SU-DHL-6 (cell line): ENCODE measurements around the gene RASGRP2.
A peak's percentile ranks its signal among the peaks of the same experiment; 100 is the strongest.

Experiments
- H2AFZ ChIP-seq: fragments of 200-600 bp; sonication (generic); 2 replicates; pipeline ENCODE4 v1.6.1; 2014; ENCODE audit warnings: low read depth, mild to moderate bottlenecking, moderate library complexity, mixed read lengths, antibody characterized with exemption, low read length; ENCODE audit not compliant: severe bottlenecking
- H3F3A ChIP-seq: fragments of 200-600 bp; shearing (Covaris generic); 2 replicates; pipeline ENCODE4 v1.6.0; 2016; ENCODE audit warnings: antibody characterized with exemption, mild to moderate bottlenecking; ENCODE audit not compliant: insufficient read depth
- H3K27ac ChIP-seq: fragments of 200-600 bp; sonication (generic); 2 replicates; pipeline ENCODE4 v1.5.1; 2016; ENCODE audit warnings: low read depth, mild to moderate bottlenecking, low read length, moderate library complexity, mixed read lengths
- H3K27me3 ChIP-seq: fragments of 200-600 bp; sonication (generic), shearing (Covaris generic); 2 replicates; pipeline ENCODE4 v1.6.0; 2014; ENCODE audit warnings: mild to moderate bottlenecking, low read length
- H3K36me3 ChIP-seq: fragments of 200-600 bp; sonication (generic); 2 replicates; pipeline ENCODE4 v1.6.1; 2014; ENCODE audit warnings: mild to moderate bottlenecking, low read length, mixed read lengths
- H3K4me2 ChIP-seq: fragments of 300-600, 200-600 bp; shearing (Covaris generic), sonication (generic); 2 replicates; pipeline ENCODE4 v1.6.0; 2014; ENCODE audit warnings: low read length, low read depth, mild to moderate bottlenecking; ENCODE audit not compliant: poor library complexity, severe bottlenecking
- H3K4me3 ChIP-seq: fragments of 200-600 bp; sonication (generic); 2 replicates; pipeline ENCODE4 v1.5.1; 2014; ENCODE audit warnings: antibody characterized with exemption, low read length, mild to moderate bottlenecking, mixed read lengths; ENCODE audit not compliant: insufficient read depth, poor library complexity, severe bottlenecking
- H3K79me2 ChIP-seq: fragments of 200-600 bp; sonication (generic); 2 replicates; pipeline ENCODE4 v1.6.1; 2014; ENCODE audit warnings: mild to moderate bottlenecking, low read length, moderate library complexity; ENCODE audit not compliant: insufficient read depth
- H3K9ac ChIP-seq: fragments of 200-600 bp; sonication (generic); 2 replicates; pipeline ENCODE4 v1.7.0; 2014; ENCODE audit warnings: mild to moderate bottlenecking, low read length
- H3K9me2 ChIP-seq: fragments of 200-600 bp; sonication (generic); replicated peaks from 2 replicates; pipeline ENCODE4 v1.6.1; 2014; ENCODE audit warnings: low read length; ENCODE audit not compliant: insufficient read depth
- H3K9me3 ChIP-seq: fragments of 200-600 bp; sonication (generic); 2 replicates; pipeline ENCODE4 v1.6.1; 2014; ENCODE audit warnings: low read length, mixed read lengths; ENCODE audit not compliant: insufficient read depth
- H4K20me1 ChIP-seq: fragments of 200-600 bp; sonication (generic); 2 replicates; pipeline ENCODE4 v1.6.1; 2014; ENCODE audit warnings: low read depth, mild to moderate bottlenecking, antibody characterized with exemption, low read length, moderate library complexity, mixed read lengths
- EZH2phosphoT487 ChIP-seq: fragments of 200-600 bp; sonication (generic), shearing (Covaris generic); conservative IDR thresholded peaks from 2 replicates; pipeline ENCODE4 v1.6.1; 2018; ENCODE audit warnings: mild to moderate bottlenecking, antibody characterized with exemption, low read length, moderate library complexity, mixed read lengths
- TF ChIP-seq, protein P1 (sequence below): fragments of 200-600 bp; sonication (generic); IDR thresholded peaks from one replicate; pipeline ENCODE4 v1.5.1; 2017; ENCODE audit warnings: antibody characterized with exemption, mild to moderate bottlenecking, low read length, moderate library complexity; ENCODE audit not compliant: insufficient read depth, poor library complexity, severe bottlenecking

RASGRP2 gene

DNA sequence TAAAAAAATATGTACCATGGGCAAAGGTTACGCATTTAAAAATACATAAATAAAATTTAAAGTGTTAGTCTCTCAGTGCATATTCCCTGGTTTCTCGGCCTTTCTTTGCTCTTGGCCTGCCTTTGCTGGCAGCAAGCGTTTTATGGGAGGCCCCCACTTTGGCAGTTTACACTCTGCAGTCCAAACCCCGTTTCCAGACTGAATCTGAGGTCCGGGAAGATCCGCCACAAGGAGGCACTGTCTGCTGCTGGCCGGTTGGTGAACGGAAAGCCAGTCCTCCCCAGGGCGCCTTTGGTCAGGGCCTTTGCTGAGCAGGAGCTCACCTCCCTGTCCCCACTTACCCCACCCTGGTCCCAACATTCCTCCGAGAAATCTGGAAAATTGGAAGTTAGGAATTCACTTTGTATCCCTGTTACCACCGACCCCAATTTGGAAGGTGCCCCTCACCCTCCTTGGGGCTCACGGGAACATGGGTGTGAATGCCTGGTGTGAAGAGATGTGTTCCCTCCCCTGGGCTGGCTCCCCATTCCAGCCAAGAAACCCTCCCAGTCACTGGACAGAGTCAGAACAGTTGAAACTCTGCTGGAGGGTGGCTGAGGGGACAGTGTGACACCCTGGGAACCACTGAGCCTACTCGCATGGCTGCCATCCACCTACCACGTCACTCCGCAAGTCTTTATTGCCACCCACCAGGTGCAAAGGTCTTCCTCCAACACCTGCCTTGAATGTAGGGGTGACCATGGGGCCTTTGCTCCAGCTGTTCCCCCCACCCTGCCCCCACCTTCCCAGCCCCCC is 43.8 kb upstream of the RASGRP2 start:
- TF ChIP-seq EZH2phosphoT487: no peak
- TF ChIP-seq, protein P1, sequence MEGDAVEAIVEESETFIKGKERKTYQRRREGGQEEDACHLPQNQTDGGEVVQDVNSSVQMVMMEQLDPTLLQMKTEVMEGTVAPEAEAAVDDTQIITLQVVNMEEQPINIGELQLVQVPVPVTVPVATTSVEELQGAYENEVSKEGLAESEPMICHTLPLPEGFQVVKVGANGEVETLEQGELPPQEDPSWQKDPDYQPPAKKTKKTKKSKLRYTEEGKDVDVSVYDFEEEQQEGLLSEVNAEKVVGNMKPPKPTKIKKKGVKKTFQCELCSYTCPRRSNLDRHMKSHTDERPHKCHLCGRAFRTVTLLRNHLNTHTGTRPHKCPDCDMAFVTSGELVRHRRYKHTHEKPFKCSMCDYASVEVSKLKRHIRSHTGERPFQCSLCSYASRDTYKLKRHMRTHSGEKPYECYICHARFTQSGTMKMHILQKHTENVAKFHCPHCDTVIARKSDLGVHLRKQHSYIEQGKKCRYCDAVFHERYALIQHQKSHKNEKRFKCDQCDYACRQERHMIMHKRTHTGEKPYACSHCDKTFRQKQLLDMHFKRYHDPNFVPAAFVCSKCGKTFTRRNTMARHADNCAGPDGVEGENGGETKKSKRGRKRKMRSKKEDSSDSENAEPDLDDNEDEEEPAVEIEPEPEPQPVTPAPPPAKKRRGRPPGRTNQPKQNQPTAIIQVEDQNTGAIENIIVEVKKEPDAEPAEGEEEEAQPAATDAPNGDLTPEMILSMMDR: peak; percentile 83
- Histone ChIP-seq H4K20me1 (no peaks in the 10 kb centered on the region), H3K4me3 (no peak overlapping the region), H3K9me3 (no peaks in the 10 kb centered on the region), H3K27ac (no peak overlapping the region), H3K27me3 (no peaks in the 10 kb centered on the region), H3K4me2 (no peak overlapping the region), H3K9ac (no peak overlapping the region), H2AFZ (no peak overlapping the region), H3K79me2 (no peaks in the 10 kb centered on the region), H3K36me3 (no peaks in the 10 kb centered on the region), H3F3A (no peaks in the 10 kb centered on the region), H3K9me2 (no peaks in the 10 kb centered on the region)

DNA sequence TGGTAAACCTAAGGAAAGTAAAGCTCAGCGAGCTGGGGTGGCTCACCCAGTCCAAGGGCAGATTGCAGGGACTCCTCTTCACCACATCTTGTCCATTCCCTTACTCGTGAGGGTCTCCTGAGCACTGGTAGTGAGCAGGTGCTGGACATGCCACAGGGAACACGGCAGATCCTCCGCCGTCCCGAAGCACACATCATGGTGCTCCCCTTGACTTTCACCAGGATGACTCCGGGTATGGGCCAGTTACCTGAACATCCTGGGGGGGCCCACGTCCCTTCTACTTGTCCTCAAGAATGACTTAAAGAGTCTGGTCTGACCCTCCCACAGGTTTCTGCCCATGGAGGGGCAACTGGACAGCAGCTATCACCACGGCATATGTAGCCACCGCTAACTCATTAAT is 42.4 kb upstream of the RASGRP2 start:
- TF ChIP-seq, protein P1: no peak
- TF ChIP-seq EZH2phosphoT487: no peak
- Histone ChIP-seq H2AFZ (no peak overlapping the region), H3K79me2 (no peaks in the 10 kb centered on the region), H3K36me3 (no peaks in the 10 kb centered on the region), H3F3A (peaks cover 7% of the 10 kb centered on the region; the same call in 1 of the 2 replicates), H3K27me3 (no peaks in the 10 kb centered on the region), H3K9me2 (no peaks in the 10 kb centered on the region), H3K4me3 (no peak overlapping the region), H3K9me3 (no peaks in the 10 kb centered on the region), H4K20me1 (no peaks in the 10 kb centered on the region), H3K4me2 (no peak overlapping the region), H3K27ac (no peak overlapping the region), H3K9ac (no peak overlapping the region)

DNA sequence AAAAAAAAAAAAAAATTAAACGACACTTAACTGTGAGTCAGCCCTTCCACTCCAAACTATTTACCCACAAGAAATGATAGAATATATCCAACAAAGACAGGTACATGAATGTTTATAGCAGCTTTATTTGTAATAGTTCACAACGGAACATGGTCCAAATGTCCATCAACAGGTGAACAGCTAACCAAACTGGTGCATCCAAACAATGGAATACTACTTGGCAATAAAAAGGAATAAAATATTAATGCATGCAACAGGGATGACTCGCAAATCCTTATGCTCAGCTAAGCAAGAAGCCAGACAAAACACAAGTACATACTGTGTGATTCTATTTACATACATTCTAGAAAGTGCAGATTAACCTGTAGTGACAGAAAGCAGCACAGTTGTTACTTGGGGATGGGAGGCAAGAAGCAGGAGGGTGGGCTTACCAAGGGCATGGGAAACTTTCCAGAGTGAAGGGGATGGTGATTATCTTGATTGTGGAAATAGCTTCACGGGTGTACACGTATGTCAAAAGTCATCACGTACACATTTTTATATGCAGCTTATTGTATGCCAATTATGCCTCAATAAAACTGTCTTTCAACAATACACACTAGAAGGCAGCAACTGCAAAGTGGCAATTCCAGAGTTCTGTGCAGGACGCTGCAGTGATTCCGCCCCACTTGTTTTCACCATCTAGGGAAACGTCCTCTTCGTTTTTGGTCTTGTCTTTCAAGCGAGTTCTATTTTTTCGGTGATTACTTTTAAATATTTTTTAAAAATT is 41.1 kb upstream of the RASGRP2 start:
- no peaks in the 10 kb centered on the region for H3K79me2 ChIP-seq
- H2AFZ ChIP-seq: no peak overlapping the region
- no peak overlapping the region for H3K4me2 ChIP-seq
- no peaks in the 10 kb centered on the region for H3K36me3 ChIP-seq
- no peaks in the 10 kb centered on the region for H3K9me3 ChIP-seq
- no peak overlapping the region for H3K9ac ChIP-seq
- H3K27me3 ChIP-seq: no peaks in the 10 kb centered on the region
- TF ChIP-seq EZH2phosphoT487: no peak
- TF ChIP-seq, protein P1: no peak
- peaks cover 17% of the 10 kb centered on the region for H3F3A ChIP-seq
- no peaks in the 10 kb centered on the region for H4K20me1 ChIP-seq
- H3K9me2 ChIP-seq: no peaks in the 10 kb centered on the region
- no peak overlapping the region for H3K27ac ChIP-seq
- no peak overlapping the region for H3K4me3 ChIP-seq
